GM12878 (cell line): ENCODE data around the gene C3. TPM values are rescaled to one million over a fixed set of nuclear protein-coding genes. Genes with fewer than 3 reads are reported as not detected.

Experiments used
- ATAC-seq: fragments of 200-7000 bp; cut with Tn5 transposase; 3 replicates; pipeline ENCODE4 v1.9.1; 2020; ENCODE audit warnings: mild to moderate bottlenecking, moderate library complexity
- BruUV-seq: library from RNA; stranded (reverse); fragments of 400-500 nt; replicated peaks from 2 replicates; lab custom pipeline; 2021; lab: Mats Ljungman, UMichigan
- CTCF ChIA-PET: fragments of 300-600 bp; sonication (Branson Sonifier 250); formaldehyde crosslinking; extraction: SDS; loops from one replicate; lab custom pipeline; 2021; ENCODE audit warnings: inconsistent platforms; lab: Yijun Ruan, JAX
- POLR2A ChIA-PET: fragments of 350-600 bp; formaldehyde crosslinking; extraction: SDS; loops from one replicate; lab custom pipeline; 2021; ENCODE audit warnings: inconsistent platforms; lab: Charles Lee
- RAD21 ChIA-PET: fragments of 300-600 bp; sonication (Branson Sonifier 250); formaldehyde crosslinking; loops from one replicate; lab custom pipeline; 2023; ENCODE audit warnings: antibody characterized with exemption; ENCODE audit not compliant: unreplicated experiment; lab: Charles Lee
- SMC1A ChIA-PET: fragments of 300-600 bp; sonication (Branson Sonifier 250); formaldehyde crosslinking; loops from one replicate; lab custom pipeline; 2023; ENCODE audit not compliant: unreplicated experiment, uncharacterized antibody; lab: Charles Lee
- DNase-seq: peaks from one replicate; pipeline ENCODE4 v3.0.0-alpha.2; 2011; ENCODE audit warnings: low read depth, low spot score
- FAIRE-seq: peaks from 3 replicates; lab custom pipeline; 2011; peaks lifted over from hg19 to GRCh38; lab: Jason Lieb, UNC
- H2AFZ ChIP-seq: 2 replicates; pipeline ENCODE4 v1.6.0; 2011; ENCODE audit warnings: low read depth, low read length, control low read depth; ENCODE audit not compliant: control insufficient read depth
- H3K27ac ChIP-seq: 2 replicates; pipeline ENCODE4 v1.5.1; 2011; ENCODE audit warnings: control low read depth; ENCODE audit not compliant: control insufficient read depth, insufficient read depth
- H3K27me3 ChIP-seq, 2 experiments: replicated peaks in 1 of 2; 2 replicates each; pipeline versions ENCODE4 v1.6.0 to v1.6.1; 2011; ENCODE audit warnings: low read length in 1 of 2; ENCODE audit not compliant: control insufficient read depth in 2 of 2, insufficient read depth in 2 of 2
- H3K36me3 ChIP-seq, 2 experiments: 2 replicates each; pipeline ENCODE4 v1.5.1; 2011; ENCODE audit warnings: low read length in 1 of 2; ENCODE audit not compliant: control insufficient read depth in 2 of 2, insufficient read depth in 2 of 2
- H3K4me1 ChIP-seq: 2 replicates; pipeline ENCODE4 v1.6.1; 2011; ENCODE audit warnings: mild to moderate bottlenecking, low read length, moderate library complexity, mixed read lengths; ENCODE audit not compliant: control insufficient read depth, insufficient read depth
- H3K4me2 ChIP-seq: 2 replicates; pipeline ENCODE4 v1.6.0; 2011; ENCODE audit warnings: control low read depth; ENCODE audit not compliant: control insufficient read depth, insufficient read depth
- H3K4me3 ChIP-seq: fragments of 200-600 bp; sonication (generic); 2 replicates; pipeline ENCODE4 v1.5.1; 2016
- H3K79me2 ChIP-seq: 2 replicates; pipeline ENCODE4 v1.6.0; 2011; ENCODE audit warnings: low read length; ENCODE audit not compliant: control insufficient read depth, insufficient read depth
- H3K9ac ChIP-seq: 2 replicates; pipeline ENCODE4 v1.8.0; 2011; ENCODE audit warnings: low read length, control low read depth, mixed read lengths; ENCODE audit not compliant: control insufficient read depth, insufficient read depth
- H3K9me3 ChIP-seq: replicated peaks from 3 replicates; pipeline ENCODE4 v1.5.1; 2011; ENCODE audit warnings: mild to moderate bottlenecking, low read length; ENCODE audit not compliant: control insufficient read depth, insufficient read depth
- H4K20me1 ChIP-seq: 2 replicates; pipeline ENCODE4 v1.6.0; 2011; ENCODE audit not compliant: control insufficient read depth, insufficient read depth
- EZH2 ChIP-seq: IDR thresholded peaks from 2 replicates; pipeline ENCODE4 v1.6.1; 2012; ENCODE audit warnings: low read depth, mild to moderate bottlenecking, control low read depth, inconsistent platforms, low read length, borderline replicate concordance; ENCODE audit not compliant: control insufficient read depth
- MEF2A ChIP-seq: IDR thresholded peaks from 2 replicates; pipeline ENCODE4 v1.6.1; 2011; ENCODE audit warnings: low read depth, mild to moderate bottlenecking, low read length, moderate library complexity; ENCODE audit not compliant: insufficient read depth
- PML ChIP-seq: IDR thresholded peaks from 2 replicates; pipeline ENCODE4 v1.6.1; 2012; ENCODE audit warnings: low read length, inconsistent platforms
- SIN3A ChIP-seq: IDR thresholded peaks from 2 replicates; pipeline ENCODE4 v1.6.1; 2012; ENCODE audit warnings: low read depth, low read length, improper control_type of control experiment
- SUZ12 ChIP-seq: fragments of 200-600 bp; sonication (generic); IDR thresholded peaks from one replicate; pipeline ENCODE4 v1.6.1; 2018; ENCODE audit warnings: antibody characterized with exemption, mild to moderate bottlenecking; ENCODE audit not compliant: unreplicated experiment
- TCF3 ChIP-seq: IDR thresholded peaks from 2 replicates; pipeline ENCODE4 v1.6.1; 2012; ENCODE audit warnings: low read depth, mild to moderate bottlenecking, low read length, borderline replicate concordance; ENCODE audit not compliant: insufficient read depth
- WGBS: methylation state at CpG from one replicate; pipeline ENCODE4 v1.1.6; 2016; ENCODE audit warnings: low lambda C conversion rate; ENCODE audit not compliant: insufficient replicate concordance, insufficient coverage; ENCODE audit errors: missing lambda C conversion rate; 5-methylcytosine and 5-hydroxymethylcytosine counted together
- in situ Hi-C: fragments of 300-500 bp; cut with MboI; formaldehyde crosslinking; loops from 9 replicates; pipeline ENCODE4 v1.14.3; 2018; ENCODE audit warnings: mixed read lengths
- intact Hi-C: fragments of 100-400 bp; cut with micrococcal nuclease; formaldehyde crosslinking; loops from one replicate; pipeline ENCODE4 v1.14.2; 2022; ENCODE audit not compliant: unreplicated experiment
- polyA plus RNA-seq, 11 experiments: library from polyadenylated mRNA; depleted of rRNA in 4 of 11; unstranded in 6 of 11; stranded (reverse) in 5 of 11; fragments of >200 nt; fragmentation: Nextera tagmentation in 4 of 11; fragmentation: Illumina TruSeq in 1 of 11; extraction: Ambion mirVana in 4 of 11; extraction: Trizol in 1 of 11; gene quantifications; 1 replicate in 1 of 11; 2 replicates in 10 of 11; pipeline versions ENCODE4 v1.2.1 to v1.2.3, GENCODE V29; 2011 to 2016; ENCODE audit warnings: inconsistent platforms in 2 of 11, missing spikeins in 2 of 11, low read depth in 1 of 11
- total RNA-seq, 4 experiments: library from RNA; depleted of rRNA in 3 of 4; stranded (reverse); fragments of >200 nt in 3 of 4; fragmentation: Illumina TruSeq in 1 of 4; extraction: Trizol in 1 of 4; gene quantifications; 2 replicates each; pipeline versions ENCODE4 v1.2.1 to v1.2.3, GENCODE V29; 2013 to 2021
- TF ChIP-seq, protein P1 (sequence below): IDR thresholded peaks from 2 replicates; pipeline ENCODE4 v1.6.1; 2011; ENCODE audit warnings: low read depth, mild to moderate bottlenecking, low read length, moderate library complexity, borderline replicate concordance; ENCODE audit errors: extremely low read depth
- TF ChIP-seq, protein P2 (sequence below): fragments of 450-650 bp; IDR thresholded peaks from 2 replicates; pipeline ENCODE4 v1.6.1; 2017; ENCODE audit warnings: mild to moderate bottlenecking
- TF ChIP-seq, protein P3 (sequence below): IDR thresholded peaks from 2 replicates; pipeline ENCODE4 v1.6.1; 2012; ENCODE audit warnings: improper control_type of control experiment, low read depth, low read length; ENCODE audit not compliant: insufficient replicate concordance

Gene C3
- total and polyA plus RNA-seq, 10 of the 15 experiments (the other 5 are each of a cell fraction or from before 2014, with no cell fraction given): 0.20 to 6.7 (median 0.72) TPM

DNA sequence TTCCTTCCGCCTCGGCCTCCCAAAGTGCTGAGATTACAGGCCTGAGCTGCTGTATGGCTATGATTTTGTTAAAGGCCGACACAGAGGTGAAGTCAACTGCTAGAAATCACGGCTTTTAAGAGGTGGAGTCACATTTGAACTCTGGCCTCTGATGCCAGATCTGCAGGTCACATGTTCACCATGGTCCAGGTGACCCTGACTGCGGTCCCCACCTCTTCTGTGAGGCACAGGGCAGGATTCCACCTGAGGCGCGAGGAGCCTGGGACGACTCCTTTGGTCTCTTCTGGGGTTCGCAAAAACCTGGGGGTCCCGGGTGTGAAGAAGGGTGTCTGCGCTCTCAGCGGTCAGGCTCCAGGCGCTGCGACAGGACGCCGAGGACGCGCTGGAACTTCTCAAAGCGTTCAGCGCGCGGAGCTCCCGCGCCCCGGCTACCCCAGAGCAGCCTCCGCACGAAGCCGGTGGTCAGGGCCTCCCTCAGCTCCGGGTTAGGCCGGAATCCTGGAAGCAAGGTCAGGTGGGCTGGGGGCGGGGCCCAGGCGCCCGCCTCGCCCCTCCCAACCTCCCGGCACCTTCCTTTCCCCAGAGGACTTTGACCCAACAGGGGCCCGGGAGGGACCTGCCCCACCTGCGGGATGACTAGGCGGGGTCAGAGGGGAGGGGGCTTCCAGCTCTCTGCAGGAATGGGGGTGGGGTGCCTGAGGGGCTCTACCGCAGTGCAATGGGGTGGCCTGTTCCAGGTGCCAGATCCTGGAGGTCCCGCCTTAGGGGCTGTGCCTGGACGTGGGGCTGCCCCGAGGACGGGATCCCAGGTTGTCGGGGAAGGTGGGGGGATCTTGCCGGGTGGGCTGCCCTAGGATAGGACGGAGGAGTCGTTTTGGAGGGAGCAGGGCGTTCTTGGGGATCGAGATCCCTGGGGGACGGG lies 32.1 kb upstream of the C3 start:
- Histone ChIP-seq H3K4me2 (peak overlapping the region; percentile 92), H3K4me3 (peak overlapping the region; percentile 48; the same call in 1 of the 2 replicates), H4K20me1 (no peaks in the 10 kb centered on the region), H2AFZ (peak overlapping the region; percentile 91), H3K4me1 (peaks cover 17% of the 10 kb centered on the region), H3K27me3 (no peaks in the 10 kb centered on the region), H3K27ac (peak overlapping the region; percentile 64), H3K36me3 (peaks cover 9 to 13% of the 10 kb centered on the region in 2 experiments), H3K79me2 (no peaks in the 10 kb centered on the region; the same call in 1 of the 2 replicates), H3K9ac (peak overlapping the region; percentile 50; the same call in 1 of the 2 replicates), H3K9me3 (no peaks in the 10 kb centered on the region)
- ChIA-PET CTCF (interaction anchor here (0.9 to 1.4 kb wide), 2 partner anchors 14 to 222 kb away, joined by 4 to 7 read pairs; partner anchors contain the start of genes GPR108 and TNFSF9), SMC1A (interaction anchor here (1.0 kb wide), 1 partner anchor 11 kb away, joined by 3 read pairs; no protein-coding TSS in a partner anchor), POLR2A (interaction anchor here (0.6 kb wide), 1 partner anchor 111 kb away, joined by 3 read pairs; no protein-coding TSS in a partner anchor), RAD21 (interaction anchor here (0.6 to 1.0 kb wide), 4 partner anchors 14 to 252 kb away, joined by 3 to 6 read pairs (median 3); partner anchors contain the start of gene VAV1)
- BruUV-seq: no TSS peak
- DNase-seq (no peak), FAIRE-seq (no peak), ATAC-seq (no peak)
- 79% methylated on average over 28 of the region's 50 CpGs for WGBS
- intact Hi-C loops (loop anchor here (5.0 kb wide), 2 partner anchors 110 to 120 kb away; no protein-coding TSS in a partner anchor), in situ Hi-C loops (no loop called here)
- TF ChIP-seq EZH2 (no peak), MEF2A (no peak), SUZ12 (no peak), PML (no peak), SIN3A (no peak), TCF3 (no peak)
- TF ChIP-seq, protein P1, sequence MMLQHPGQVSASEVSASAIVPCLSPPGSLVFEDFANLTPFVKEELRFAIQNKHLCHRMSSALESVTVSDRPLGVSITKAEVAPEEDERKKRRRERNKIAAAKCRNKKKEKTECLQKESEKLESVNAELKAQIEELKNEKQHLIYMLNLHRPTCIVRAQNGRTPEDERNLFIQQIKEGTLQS: no peak
- TF ChIP-seq, protein P2, sequence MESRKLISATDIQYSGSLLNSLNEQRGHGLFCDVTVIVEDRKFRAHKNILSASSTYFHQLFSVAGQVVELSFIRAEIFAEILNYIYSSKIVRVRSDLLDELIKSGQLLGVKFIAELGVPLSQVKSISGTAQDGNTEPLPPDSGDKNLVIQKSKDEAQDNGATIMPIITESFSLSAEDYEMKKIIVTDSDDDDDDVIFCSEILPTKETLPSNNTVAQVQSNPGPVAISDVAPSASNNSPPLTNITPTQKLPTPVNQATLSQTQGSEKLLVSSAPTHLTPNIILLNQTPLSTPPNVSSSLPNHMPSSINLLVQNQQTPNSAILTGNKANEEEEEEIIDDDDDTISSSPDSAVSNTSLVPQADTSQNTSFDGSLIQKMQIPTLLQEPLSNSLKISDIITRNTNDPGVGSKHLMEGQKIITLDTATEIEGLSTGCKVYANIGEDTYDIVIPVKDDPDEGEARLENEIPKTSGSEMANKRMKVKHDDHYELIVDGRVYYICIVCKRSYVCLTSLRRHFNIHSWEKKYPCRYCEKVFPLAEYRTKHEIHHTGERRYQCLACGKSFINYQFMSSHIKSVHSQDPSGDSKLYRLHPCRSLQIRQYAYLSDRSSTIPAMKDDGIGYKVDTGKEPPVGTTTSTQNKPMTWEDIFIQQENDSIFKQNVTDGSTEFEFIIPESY: no peak
- TF ChIP-seq, protein P3, sequence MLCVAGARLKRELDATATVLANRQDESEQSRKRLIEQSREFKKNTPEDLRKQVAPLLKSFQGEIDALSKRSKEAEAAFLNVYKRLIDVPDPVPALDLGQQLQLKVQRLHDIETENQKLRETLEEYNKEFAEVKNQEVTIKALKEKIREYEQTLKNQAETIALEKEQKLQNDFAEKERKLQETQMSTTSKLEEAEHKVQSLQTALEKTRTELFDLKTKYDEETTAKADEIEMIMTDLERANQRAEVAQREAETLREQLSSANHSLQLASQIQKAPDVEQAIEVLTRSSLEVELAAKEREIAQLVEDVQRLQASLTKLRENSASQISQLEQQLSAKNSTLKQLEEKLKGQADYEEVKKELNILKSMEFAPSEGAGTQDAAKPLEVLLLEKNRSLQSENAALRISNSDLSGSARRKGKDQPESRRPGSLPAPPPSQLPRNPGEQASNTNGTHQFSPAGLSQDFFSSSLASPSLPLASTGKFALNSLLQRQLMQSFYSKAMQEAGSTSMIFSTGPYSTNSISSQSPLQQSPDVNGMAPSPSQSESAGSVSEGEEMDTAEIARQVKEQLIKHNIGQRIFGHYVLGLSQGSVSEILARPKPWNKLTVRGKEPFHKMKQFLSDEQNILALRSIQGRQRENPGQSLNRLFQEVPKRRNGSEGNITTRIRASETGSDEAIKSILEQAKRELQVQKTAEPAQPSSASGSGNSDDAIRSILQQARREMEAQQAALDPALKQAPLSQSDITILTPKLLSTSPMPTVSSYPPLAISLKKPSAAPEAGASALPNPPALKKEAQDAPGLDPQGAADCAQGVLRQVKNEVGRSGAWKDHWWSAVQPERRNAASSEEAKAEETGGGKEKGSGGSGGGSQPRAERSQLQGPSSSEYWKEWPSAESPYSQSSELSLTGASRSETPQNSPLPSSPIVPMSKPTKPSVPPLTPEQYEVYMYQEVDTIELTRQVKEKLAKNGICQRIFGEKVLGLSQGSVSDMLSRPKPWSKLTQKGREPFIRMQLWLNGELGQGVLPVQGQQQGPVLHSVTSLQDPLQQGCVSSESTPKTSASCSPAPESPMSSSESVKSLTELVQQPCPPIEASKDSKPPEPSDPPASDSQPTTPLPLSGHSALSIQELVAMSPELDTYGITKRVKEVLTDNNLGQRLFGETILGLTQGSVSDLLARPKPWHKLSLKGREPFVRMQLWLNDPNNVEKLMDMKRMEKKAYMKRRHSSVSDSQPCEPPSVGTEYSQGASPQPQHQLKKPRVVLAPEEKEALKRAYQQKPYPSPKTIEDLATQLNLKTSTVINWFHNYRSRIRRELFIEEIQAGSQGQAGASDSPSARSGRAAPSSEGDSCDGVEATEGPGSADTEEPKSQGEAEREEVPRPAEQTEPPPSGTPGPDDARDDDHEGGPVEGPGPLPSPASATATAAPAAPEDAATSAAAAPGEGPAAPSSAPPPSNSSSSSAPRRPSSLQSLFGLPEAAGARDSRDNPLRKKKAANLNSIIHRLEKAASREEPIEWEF: no peak
